ENCODE measurements around the gene ZBTB37. TPM values are rescaled to one million over a fixed set of nuclear protein-coding genes. Genes with fewer than 3 reads are reported as not detected.
"Not testable (repeated sequence)": the region's sequence is repeated elsewhere in the genome, so short reads cannot be mapped to it uniquely, and the experiment has no call there.

ZBTB37 gene
- total and polyA plus RNA-seq, 9 of the 15 experiments (the other 6 are each of a cell fraction or from before 2014, with no cell fraction given), result 1.3 to 13.9 (median 5.4) TPM

DNA sequence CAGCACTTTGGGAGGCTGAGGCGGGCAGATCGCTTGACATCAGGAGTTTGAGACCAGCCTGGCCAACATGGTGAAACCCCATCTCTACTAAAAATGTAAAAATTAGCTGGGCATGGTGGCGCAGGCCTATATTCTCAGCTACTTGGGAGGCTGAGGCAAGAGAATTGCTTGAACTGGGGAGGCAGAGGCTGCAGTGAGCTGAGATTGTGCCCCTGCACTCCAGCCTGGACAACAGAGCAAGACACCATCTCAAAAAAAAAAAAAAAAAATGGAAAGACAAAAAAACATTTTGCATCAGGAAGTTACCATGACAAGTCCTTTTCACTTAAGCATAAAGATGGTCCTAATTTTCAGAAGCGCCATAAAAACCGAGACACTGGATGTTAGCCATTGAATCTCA, 62.4 kb downstream of the ZBTB37 start:
- H3K27me3 ChIP-seq (ENCODE audit: control insufficient read depth in 2 of 2, insufficient read depth in 2 of 2, low read length in 2 of 2); H3K4me1 ChIP-seq (replicated peaks in 1 of 2; ENCODE audit: control insufficient read depth in 2 of 2, insufficient read depth in 2 of 2, low read length in 2 of 2); H4K20me1 ChIP-seq (replicated peaks; ENCODE audit: control insufficient read depth, insufficient read depth, low read length); H3K4me3 ChIP-seq; in situ Hi-C loops (cut with MboI); H3K79me2 ChIP-seq (ENCODE audit: control insufficient read depth, insufficient read depth, low read length); H3K4me2 ChIP-seq (ENCODE audit: insufficient read depth, low read length); H3K9me3 ChIP-seq (replicated peaks; ENCODE audit: control insufficient read depth, insufficient read depth, low read depth, low read length); ATAC-seq; H3K9me1 ChIP-seq (ENCODE audit: control insufficient read depth, insufficient read depth, low read length); H3K27ac ChIP-seq (ENCODE audit: extremely low read depth, low read depth, low read length); H2AFZ ChIP-seq (ENCODE audit: low read depth, low read length); FAIRE-seq; H3K9ac ChIP-seq (ENCODE audit: insufficient read depth in 1 of 2, low read depth in 2 of 2, low read length in 2 of 2); intact Hi-C loops (cut with micrococcal nuclease); DNase-seq (ENCODE audit: extremely low read depth in 1 of 4, low spot score in 3 of 4); BruUV-seq (replicated peaks): not testable (repeated sequence)
- ChIA-PET POLR2A (interaction anchor here (2.1 kb wide), 1 partner anchor 15 kb away, joined by 6 read pairs; no protein-coding TSS in a partner anchor), CTCF (ENCODE audit: low intra/inter-chr PET ratio) (interaction anchor here (0.7 to 1.0 kb wide), 2 partner anchors 18 to 502 kb away, joined by 4 to 5 read pairs; no protein-coding TSS in a partner anchor)
- peaks cover 25% of the 10 kb centered on the region; the same call in 1 of the 3 replicates for H3K36me3 ChIP-seq (ENCODE audit: control insufficient read depth, insufficient read depth, low read length)
- 92% methylated on average over 5 of the region's 5 CpGs for WGBS (ENCODE audit: insufficient coverage, low coverage, missing lambda C conversion rate)
- peak; percentile 73 for TF ChIP-seq ZNF121 (CRISPR knock-in tag; conservative IDR thresholded peaks at IDR 0.05)

DNA sequence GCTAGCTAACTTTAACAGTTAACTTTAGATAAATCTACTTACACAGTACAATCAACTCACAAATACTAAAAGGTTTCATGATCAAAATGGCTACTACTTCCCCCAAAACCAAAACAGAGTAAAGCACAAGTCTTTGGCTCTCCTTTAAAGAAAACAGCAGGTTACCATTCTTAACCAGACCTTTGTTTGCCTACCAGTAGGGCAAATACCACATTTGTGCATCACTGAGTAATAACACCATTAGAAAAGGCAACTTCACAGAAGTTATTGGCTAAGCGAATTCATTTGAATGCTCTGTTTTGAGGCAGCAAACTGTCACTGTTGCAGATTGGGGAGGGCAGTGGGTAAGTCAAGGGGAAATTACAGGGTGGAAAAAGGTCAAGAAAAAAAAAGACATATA, 66.3 kb downstream of the ZBTB37 start:
- ATAC-seq, result no peak
- Histone ChIP-seq H3K9me3 (replicated peaks; ENCODE audit: control insufficient read depth, insufficient read depth, low read depth, low read length) (no peaks in the 10 kb centered on the region), H3K4me3 (no peak overlapping the region), H3K4me1 (replicated peaks in 1 of 2; ENCODE audit: control insufficient read depth in 2 of 2, insufficient read depth in 2 of 2, low read length in 2 of 2) (no peaks in the 10 kb centered on the region), H2AFZ (ENCODE audit: low read depth, low read length) (no peak overlapping the region), H3K27me3 (ENCODE audit: control insufficient read depth in 2 of 2, insufficient read depth in 2 of 2, low read length in 2 of 2) (no peaks in the 10 kb centered on the region), H3K9me1 (ENCODE audit: control insufficient read depth, insufficient read depth, low read length) (no peaks in the 10 kb centered on the region), H3K36me3 (ENCODE audit: control insufficient read depth, insufficient read depth, low read length) (peaks cover 58% of the 10 kb centered on the region), H3K9ac (ENCODE audit: insufficient read depth in 1 of 2, low read depth in 2 of 2, low read length in 2 of 2) (no peak overlapping the region), H3K4me2 (ENCODE audit: insufficient read depth, low read length) (no peak overlapping the region), H3K27ac (ENCODE audit: extremely low read depth, low read depth, low read length) (no peak overlapping the region), H4K20me1 (replicated peaks; ENCODE audit: control insufficient read depth, insufficient read depth, low read length) (no peaks in the 10 kb centered on the region), H3K79me2 (ENCODE audit: control insufficient read depth, insufficient read depth, low read length) (no peaks in the 10 kb centered on the region)
- POLR2A ChIA-PET, result no interaction called here
- intact Hi-C loops (cut with micrococcal nuclease), result no loop called here
- WGBS (ENCODE audit: insufficient coverage, low coverage, missing lambda C conversion rate), result 88% methylated on average over 1 of the region's 1 CpG
- FAIRE-seq, result no peak
- DNase-seq (ENCODE audit: extremely low read depth in 1 of 4, low spot score in 3 of 4), result no peak
- CTCF ChIA-PET (ENCODE audit: low intra/inter-chr PET ratio), result no interaction called here
- in situ Hi-C loops (cut with MboI), result no loop called here
- BruUV-seq (replicated peaks), result no TSS peak
- TF ChIP-seq, protein P1, sequence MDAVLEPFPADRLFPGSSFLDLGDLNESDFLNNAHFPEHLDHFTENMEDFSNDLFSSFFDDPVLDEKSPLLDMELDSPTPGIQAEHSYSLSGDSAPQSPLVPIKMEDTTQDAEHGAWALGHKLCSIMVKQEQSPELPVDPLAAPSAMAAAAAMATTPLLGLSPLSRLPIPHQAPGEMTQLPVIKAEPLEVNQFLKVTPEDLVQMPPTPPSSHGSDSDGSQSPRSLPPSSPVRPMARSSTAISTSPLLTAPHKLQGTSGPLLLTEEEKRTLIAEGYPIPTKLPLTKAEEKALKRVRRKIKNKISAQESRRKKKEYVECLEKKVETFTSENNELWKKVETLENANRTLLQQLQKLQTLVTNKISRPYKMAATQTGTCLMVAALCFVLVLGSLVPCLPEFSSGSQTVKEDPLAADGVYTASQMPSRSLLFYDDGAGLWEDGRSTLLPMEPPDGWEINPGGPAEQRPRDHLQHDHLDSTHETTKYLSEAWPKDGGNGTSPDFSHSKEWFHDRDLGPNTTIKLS (IDR thresholded peaks at IDR 0.05; ENCODE audit: borderline replicate concordance, low read depth), result no peak
- TF ChIP-seq ZNF57 (CRISPR knock-in tag; IDR thresholded peaks at IDR 0.05), result no peak
- no peak for TF ChIP-seq ZFP1 (CRISPR knock-in tag; IDR thresholded peaks at IDR 0.05)
- no peak for TF ChIP-seq HDGF (IDR thresholded peaks at IDR 0.05)
- TF ChIP-seq TARDBP (IDR thresholded peaks at IDR 0.05), result no peak
- TF ChIP-seq POU5F1 (IDR thresholded peaks at IDR 0.05; ENCODE audit: borderline replicate concordance, low read depth, low read length, partially characterized antibody), result no peak
- TF ChIP-seq, protein P2, sequence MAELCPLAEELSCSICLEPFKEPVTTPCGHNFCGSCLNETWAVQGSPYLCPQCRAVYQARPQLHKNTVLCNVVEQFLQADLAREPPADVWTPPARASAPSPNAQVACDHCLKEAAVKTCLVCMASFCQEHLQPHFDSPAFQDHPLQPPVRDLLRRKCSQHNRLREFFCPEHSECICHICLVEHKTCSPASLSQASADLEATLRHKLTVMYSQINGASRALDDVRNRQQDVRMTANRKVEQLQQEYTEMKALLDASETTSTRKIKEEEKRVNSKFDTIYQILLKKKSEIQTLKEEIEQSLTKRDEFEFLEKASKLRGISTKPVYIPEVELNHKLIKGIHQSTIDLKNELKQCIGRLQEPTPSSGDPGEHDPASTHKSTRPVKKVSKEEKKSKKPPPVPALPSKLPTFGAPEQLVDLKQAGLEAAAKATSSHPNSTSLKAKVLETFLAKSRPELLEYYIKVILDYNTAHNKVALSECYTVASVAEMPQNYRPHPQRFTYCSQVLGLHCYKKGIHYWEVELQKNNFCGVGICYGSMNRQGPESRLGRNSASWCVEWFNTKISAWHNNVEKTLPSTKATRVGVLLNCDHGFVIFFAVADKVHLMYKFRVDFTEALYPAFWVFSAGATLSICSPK (IDR thresholded peaks at IDR 0.05; ENCODE audit: borderline replicate concordance), result no peak
- TF ChIP-seq, protein P3, sequence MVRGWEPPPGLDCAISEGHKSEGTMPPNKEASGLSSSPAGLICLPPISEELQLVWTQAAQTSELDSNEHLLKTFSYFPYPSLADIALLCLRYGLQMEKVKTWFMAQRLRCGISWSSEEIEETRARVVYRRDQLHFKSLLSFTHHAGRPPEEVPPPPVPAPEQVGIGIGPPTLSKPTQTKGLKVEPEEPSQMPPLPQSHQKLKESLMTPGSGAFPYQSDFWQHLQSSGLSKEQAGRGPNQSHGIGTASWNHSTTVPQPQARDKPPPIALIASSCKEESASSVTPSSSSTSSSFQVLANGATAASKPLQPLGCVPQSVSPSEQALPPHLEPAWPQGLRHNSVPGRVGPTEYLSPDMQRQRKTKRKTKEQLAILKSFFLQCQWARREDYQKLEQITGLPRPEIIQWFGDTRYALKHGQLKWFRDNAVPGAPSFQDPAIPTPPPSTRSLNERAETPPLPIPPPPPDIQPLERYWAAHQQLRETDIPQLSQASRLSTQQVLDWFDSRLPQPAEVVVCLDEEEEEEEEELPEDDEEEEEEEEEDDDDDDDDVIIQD (CRISPR knock-in tag; IDR thresholded peaks at IDR 0.05), result no peak
- no peak for TF ChIP-seq NFXL1 (CRISPR knock-in tag; IDR thresholded peaks at IDR 0.05)
- TF ChIP-seq SIRT6 (IDR thresholded peaks at IDR 0.05; ENCODE audit: low read depth, low read length), result no peak
- TF ChIP-seq STAT5A (IDR thresholded peaks at IDR 0.05; ENCODE audit: borderline replicate concordance, low read length), result no peak

All from K562 (cell line).